Heart right ventricle (tissue), 16 donors: ENCODE measurements around the gene PPP1R16B. TPM values are rescaled to one million over a fixed set of nuclear protein-coding genes. Genes with fewer than 3 reads are reported as not detected.

Experiments used
- ATAC-seq, 8 donors: fragments of 200-7000 bp; cut with Tn5 transposase; one replicate each; pipeline ENCODE4 v1.9.1; 2020; ENCODE audit warnings: mild to moderate bottlenecking in 8 of 8, moderate library complexity in 8 of 8, moderate number of reproducible peaks in 1 of 8
- DNase-seq, 2 donors: peaks; one replicate each; pipeline ENCODE4 v3.0.0-alpha.2; 2020
- H3K27ac ChIP-seq, 10 donors: fragments of 200-600 bp; sonication (generic) in 2 of 10; one replicate each; pipeline versions ENCODE4 v1.5.0 to v1.8.0; 2020 to 2022; ENCODE audit warnings: mild to moderate bottlenecking in 3 of 10
- H3K27me3 ChIP-seq, 7 donors: fragments of 200-600 bp; one replicate each; pipeline ENCODE4 v1.8.0; 2021 to 2022; ENCODE audit warnings: mild to moderate bottlenecking in 2 of 7
- H3K36me3 ChIP-seq, 9 donors: fragments of 200-600 bp; sonication (generic) in 1 of 9; one replicate each; pipeline versions ENCODE4 v1.5.0 to v1.8.0; 2020 to 2022; ENCODE audit warnings: mild to moderate bottlenecking in 2 of 9
- H3K4me1 ChIP-seq, 9 donors: fragments of 200-600 bp; sonication (generic) in 1 of 9; one replicate each; pipeline versions ENCODE4 v1.5.0 to v1.8.0; 2020 to 2022; ENCODE audit warnings: mild to moderate bottlenecking in 4 of 9
- H3K4me3 ChIP-seq, 10 donors: fragments of 200-600 bp; sonication (generic) in 2 of 10; one replicate each; pipeline versions ENCODE4 v1.5.0 to v1.8.0; 2020 to 2022; ENCODE audit warnings: mild to moderate bottlenecking in 7 of 10, moderate library complexity in 2 of 10
- H3K9me3 ChIP-seq, 11 donors: fragments of 200-600 bp in 10 of 11; sonication (generic) in 2 of 11; one replicate each; pipeline versions ENCODE4 v1.5.0 to v1.8.0; 2013 to 2022; ENCODE audit warnings: mild to moderate bottlenecking in 2 of 11, control low read depth in 1 of 11, moderate library complexity in 1 of 11
- CTCF ChIP-seq, 9 donors: fragments of 200-600 bp; sonication (generic) in 2 of 9; IDR thresholded peaks; one replicate each; pipeline versions ENCODE4 v1.5.0 to v1.8.0; 2021 to 2022; ENCODE audit warnings: antibody characterized with exemption in 9 of 9, mild to moderate bottlenecking in 5 of 9, moderate library complexity in 1 of 9
- WGBS, 2 donors: extraction: QIAGEN DNeasy Blood & Tissue Kit; methylation state at CpG; one replicate each; pipeline ENCODE4 v1.1.7; 2013; ENCODE audit warnings: inconsistent platforms in 1 of 2; 5-methylcytosine and 5-hydroxymethylcytosine counted together
- intact Hi-C, 10 donors: fragments of 100-400 bp; cut with DNase I; formaldehyde crosslinking; loops; one replicate each; pipeline versions ENCODE4 v1.11.1 to v1.14.2; 2022
- polyA plus RNA-seq, 2 donors: library from polyadenylated mRNA; stranded (reverse); fragments of 200-250 nt; gene quantifications; one replicate each; pipeline ENCODE4 v1.2.3, GENCODE V29; 2013
- total RNA-seq, 10 donors: library from RNA; stranded (reverse); fragmentation: NEBNext Ultra II Directional in 3 of 10; extraction: Animal tissue kit (Norgen Biotek cat#: 25700) in 3 of 10; gene quantifications; one replicate each; pipeline versions ENCODE4 v1.2.1 to v1.2.4, GENCODE V29; 2021 to 2023
- donor health status: Arrhythmogenic right ventricular cardiomyopathy.
- donor health status: ischemic (EF 13 %, LVEDD 7.1; RV severe dilation, severe dysfunction).
- donor health status: healthy with polysubstance abuse.
- donor health status: DM: no; HTN: yes; CAD: no.
- donor health status: DM: no; HTN: no; CAD: no.
- donor health status: ischemic (EF 25% LVEDD 6.9; RV normal size, moderate dysfunction).
- donor health status: ischemic (EF 25% LVEDD 5.7; RV mildly dilated, moderate dysfunction).
- donor health status: healthy.
- donor health status: DM: yes; HTN: yes; CAD: no.
- donor health status: Ischemic cardiomyopathy.
- donor health status: ischemic (EF 35%, LVEDD 5.7; RV mildly dilated, moderate dysfunction).
- donor health status: nonischemic (EF 11% LVEDD 7.7; RV severe dilation, severe dysfunction).
- donor health status: DM: yes; HTN: yes; CAD: no.
- donor health status: PGD.
- donor health status: ischemic (EF 29% LVEDD 5.4; RV normal size, mild dysfunction).
- donor health status: nonischemic (EF 23%, LVEDD 6.1; RV moderate dilation, normal function).

PPP1R16B gene
- total and polyA plus RNA-seq, 12 donors: 2.5 to 13.8 (median 5.8) TPM

- no peak overlapping the region for H3K27ac ChIP-seq
- intact Hi-C loops: loop anchor here in 9 of 10 donors (2.0 to 10.0 kb wide), 5 partner anchors 35 to 121 kb away; partner anchors contain the start of gene DHX35 (in 2 of the 9)
- peak overlapping the region in 1 of 10 donors; percentile 74 for H3K4me3 ChIP-seq
- TF ChIP-seq CTCF (IDR thresholded peaks at IDR 0.05): no peak
- 63 to 72% methylated on average over 5 of the region's 5 CpGs for WGBS, 2 donors
- H3K36me3 ChIP-seq: peaks cover 0 to 3% (median 0%) of the 10 kb centered on the region in 9 donors
- H3K9me3 ChIP-seq: no peaks in the 10 kb centered on the region
- H3K27me3 ChIP-seq: peaks cover 0 to 6% (median 0%) of the 10 kb centered on the region in 7 donors
- no peak for DNase-seq
- H3K4me1 ChIP-seq: peaks cover 0 to 30% (median 17%) of the 10 kb centered on the region in 9 donors
- ATAC-seq: no peak
Measured at GRCh38 chr20:38927902-38928578, 122.5 kb downstream of the PPP1R16B start.

- H3K4me3 ChIP-seq: no peak overlapping the region
- no peak overlapping the region for H3K27ac ChIP-seq
- WGBS, 2 donors: 85 to 86% methylated on average over 1 of the region's 1 CpG
- no peak for DNase-seq
- no peaks in the 10 kb centered on the region for H3K36me3 ChIP-seq
- no peak for ATAC-seq
- peaks cover 0 to 6% (median 0%) of the 10 kb centered on the region in 7 donors for H3K27me3 ChIP-seq
- intact Hi-C loops: no loop called here
- peaks cover 0 to 30% (median 17%) of the 10 kb centered on the region in 9 donors for H3K4me1 ChIP-seq
- no peaks in the 10 kb centered on the region for H3K9me3 ChIP-seq
- no peak for TF ChIP-seq CTCF (IDR thresholded peaks at IDR 0.05)
Measured at GRCh38 chr20:38930242-38930569, 124.7 kb downstream of the PPP1R16B start.

- ATAC-seq (no peak), DNase-seq (no peak)
- WGBS, 2 donors: 97 to 98% methylated on average over 4 of the region's 4 CpGs
- H3K4me3 ChIP-seq: no peak overlapping the region
- peaks cover 0 to 23% (median 7%) of the 10 kb centered on the region in 9 donors for H3K4me1 ChIP-seq
- no peaks in the 10 kb centered on the region for H3K9me3 ChIP-seq
- no peak overlapping the region for H3K27ac ChIP-seq
- H3K27me3 ChIP-seq: peaks cover 0 to 6% (median 0%) of the 10 kb centered on the region in 7 donors
- TF ChIP-seq CTCF (IDR thresholded peaks at IDR 0.05): no peak
- no peaks in the 10 kb centered on the region for H3K36me3 ChIP-seq
- intact Hi-C loops: no loop called here
Measured at GRCh38 chr20:38931984-38932383, 126.5 kb downstream of the PPP1R16B start.

GRCh38 chr20:38932457-38933120 lies 127.1 kb downstream of the PPP1R16B start:
- no peak for TF ChIP-seq CTCF (IDR thresholded peaks at IDR 0.05)
- Histone ChIP-seq H3K4me3 (no peak overlapping the region), H3K27ac (no peak overlapping the region), H3K36me3 (no peaks in the 10 kb centered on the region), H3K9me3 (no peaks in the 10 kb centered on the region), H3K4me1 (peaks cover 0 to 17% (median under 1%) of the 10 kb centered on the region in 9 donors), H3K27me3 (peaks cover 0 to 6% (median 0%) of the 10 kb centered on the region in 7 donors)
- 60 to 62% methylated on average over 9 of the region's 9 CpGs for WGBS, 2 donors
- intact Hi-C loops: no loop called here
- ATAC-seq (no peak), DNase-seq (no peak)
